GM19023 (cell line): ENCODE data around the gene FAM3B.
A peak's percentile ranks its signal among the peaks of the same experiment; 100 is the strongest.

Experiments used
- ATAC-seq: cut with Tn5 transposase; IDR thresholded peaks from one replicate; pipeline ENCODE4 v1.9.1; 2021; ENCODE audit warnings: mild to moderate bottlenecking, moderate library complexity; ENCODE audit not compliant: unreplicated experiment

FAM3B gene

GRCh38 chr21:41367945-41368734 lies 51.5 kb downstream of the FAM3B start:
- ATAC-seq = peak; percentile 63

DNA sequence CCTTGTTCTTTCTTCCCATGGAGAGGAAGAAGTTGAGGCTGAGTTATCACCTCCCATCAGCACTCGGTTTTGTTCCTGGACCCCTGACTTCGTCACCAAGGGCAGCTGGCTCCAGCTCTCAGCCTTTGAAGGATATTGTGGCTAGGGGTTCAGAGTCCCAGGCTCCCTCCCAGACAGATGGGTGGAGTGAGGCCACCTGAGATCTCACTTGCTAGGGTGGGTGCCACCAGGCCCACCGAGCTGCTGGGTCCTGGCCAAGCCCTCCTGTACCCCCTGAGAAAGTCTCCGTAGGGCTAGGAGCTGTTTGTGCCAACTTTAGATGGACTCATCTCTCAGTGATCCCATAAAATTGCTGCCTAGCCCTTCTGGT lies 52.1 kb downstream of the FAM3B start:
- no peak for ATAC-seq

DNA sequence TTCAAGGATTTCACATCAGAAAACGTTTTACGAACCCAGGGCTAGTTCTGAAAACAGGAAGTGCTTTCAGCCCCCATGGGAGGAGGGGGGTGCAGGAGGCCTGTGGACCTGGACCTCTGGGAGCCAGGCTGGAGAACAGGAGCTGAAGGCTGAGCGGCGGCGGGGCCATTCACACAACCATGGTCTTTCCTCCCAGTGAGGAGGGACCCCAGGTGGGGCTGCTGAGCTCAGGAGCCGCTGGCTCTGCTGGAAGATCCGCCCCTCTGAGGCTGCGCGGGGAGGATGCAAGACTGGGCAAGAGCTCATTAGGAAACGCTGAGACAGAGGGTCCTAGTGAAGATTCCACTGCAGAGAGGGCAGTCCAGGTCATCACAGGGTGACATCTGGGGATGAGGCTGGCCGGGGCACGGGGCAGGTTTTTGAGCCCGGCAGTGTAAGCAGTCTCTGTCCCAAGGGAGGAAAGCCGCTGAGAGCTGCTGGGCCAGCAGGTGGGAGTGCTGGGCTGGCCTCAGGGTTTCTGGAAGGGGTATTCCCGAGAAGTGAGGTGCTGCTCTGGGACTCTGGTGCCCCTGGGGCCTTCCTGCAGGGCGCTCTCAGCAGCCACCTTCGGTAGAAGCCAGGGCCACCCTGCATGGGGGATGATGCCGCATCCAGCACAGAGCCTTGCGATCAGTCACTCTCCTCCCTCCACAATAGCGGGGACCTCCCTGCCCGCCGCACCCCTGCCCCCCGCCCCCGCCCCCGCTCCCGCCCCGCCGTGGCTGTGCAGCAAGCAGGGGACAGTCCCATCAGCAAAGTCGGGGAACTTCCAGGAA lies 52.7 kb downstream of the FAM3B start:
- ATAC-seq = peak; percentile 39

GRCh38 chr21:41369920-41370839 lies 53.6 kb downstream of the FAM3B start:
- ATAC-seq = peak; percentile 5

DNA sequence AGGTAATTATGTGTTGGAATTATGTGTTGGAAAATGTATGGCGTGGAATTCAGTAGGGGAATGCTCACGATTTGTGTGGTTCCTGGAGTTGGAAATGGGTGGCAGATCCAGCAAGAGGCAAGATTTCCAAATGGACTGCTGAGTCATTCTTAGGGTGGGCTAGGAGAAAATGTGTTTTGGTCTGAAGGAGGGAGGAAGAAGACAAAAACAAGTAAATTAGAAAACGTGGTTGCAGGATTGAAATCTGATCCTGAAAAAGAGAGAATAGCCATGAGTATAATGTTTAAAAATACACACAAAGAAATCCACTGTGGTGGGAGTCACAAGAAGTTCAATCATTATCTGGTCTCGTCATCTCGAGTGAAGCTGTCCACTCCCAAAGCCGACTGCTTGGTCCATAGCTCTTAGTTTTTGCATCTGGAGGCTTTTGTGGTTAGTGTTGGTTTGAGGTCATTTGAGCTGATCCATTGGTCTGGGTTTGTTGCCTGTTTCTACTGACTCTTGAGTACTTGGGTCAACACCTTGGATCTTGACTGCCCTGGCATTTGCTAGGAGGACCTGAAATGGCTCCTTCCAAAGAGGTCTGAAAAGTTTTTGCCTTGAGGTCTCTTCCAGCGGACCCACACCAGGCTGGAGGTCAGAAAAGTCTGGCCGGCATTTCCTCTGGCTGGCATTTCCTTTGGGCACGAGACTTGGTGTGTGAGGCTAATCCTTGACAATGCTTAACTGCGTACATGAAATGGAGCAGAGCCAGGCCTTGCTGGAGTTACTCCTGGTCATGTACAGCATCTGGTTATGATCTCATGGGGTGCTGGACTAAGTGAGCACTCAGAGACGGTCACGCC lies 54.5 kb downstream of the FAM3B start:
- ATAC-seq = no peak

- no peak for ATAC-seq
Measured at GRCh38 chr21:41371685-41372030, 55.1 kb downstream of the FAM3B start.

DNA sequence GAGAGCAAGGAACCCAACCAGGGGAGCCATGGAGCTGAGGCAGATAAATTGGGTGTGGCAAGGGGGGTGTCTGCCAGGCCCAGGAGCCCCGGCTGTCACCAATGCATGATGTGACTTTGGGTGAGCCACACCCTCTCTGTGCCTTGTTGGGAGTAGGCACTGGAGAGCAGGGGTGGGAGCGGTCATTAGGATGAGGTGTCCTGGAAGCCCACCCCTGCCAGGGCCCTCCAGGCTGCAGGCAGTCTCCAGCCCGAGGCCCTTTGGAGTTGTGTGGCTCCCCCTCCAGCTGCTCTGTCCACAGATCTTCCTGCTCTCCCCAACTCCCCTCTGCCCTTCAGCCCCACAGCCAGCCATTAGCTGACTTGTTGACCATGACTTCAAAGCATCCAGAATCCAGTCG lies 56.7 kb downstream of the FAM3B start:
- ATAC-seq = no peak

DNA sequence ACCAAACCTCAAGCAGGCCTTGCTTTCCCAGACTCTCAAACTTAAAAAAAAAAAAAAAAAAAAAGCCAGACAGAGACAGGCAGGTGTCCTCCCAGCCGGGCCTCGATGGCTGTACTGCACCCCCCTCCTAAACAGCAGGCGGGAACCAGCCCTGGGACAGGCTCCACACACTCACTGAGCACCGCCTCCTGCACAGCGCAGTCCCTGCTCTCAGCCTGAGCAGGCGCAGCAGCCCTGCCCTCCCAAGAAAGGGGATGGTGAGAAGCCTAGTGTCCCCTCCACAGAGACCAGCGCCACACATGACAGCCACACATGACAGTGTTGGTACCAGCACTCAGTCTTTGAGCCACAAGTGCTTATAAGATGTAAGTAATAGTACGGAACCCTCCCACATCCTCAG lies 57.2 kb downstream of the FAM3B start:
- no peak for ATAC-seq

DNA sequence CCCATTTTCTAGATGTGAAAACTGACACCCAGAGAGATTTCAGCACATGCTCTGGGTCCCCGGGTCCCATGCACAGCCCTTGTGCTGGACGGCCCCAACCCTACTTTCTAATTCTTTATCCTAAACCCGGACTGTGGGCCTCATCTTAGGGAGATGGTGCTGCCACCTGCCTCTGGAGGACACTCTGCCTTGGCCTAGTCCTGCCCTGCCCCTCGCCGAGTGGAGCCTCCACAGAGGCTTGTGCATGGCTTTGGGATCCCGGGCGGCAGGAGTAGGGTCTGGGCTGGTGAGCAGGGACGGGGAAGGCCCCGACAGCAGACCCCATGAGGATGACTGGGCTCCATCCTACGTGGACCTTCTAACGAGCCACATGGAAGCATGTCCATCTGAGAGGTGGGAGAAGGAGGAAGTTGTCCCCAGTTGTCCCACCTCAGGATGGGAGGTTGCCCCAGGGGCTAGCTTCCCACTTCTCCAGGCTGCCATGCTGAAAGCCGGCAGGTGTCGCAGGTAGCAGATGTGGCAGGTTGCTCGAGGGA lies 57.6 kb downstream of the FAM3B start:
- ATAC-seq = no peak

DNA sequence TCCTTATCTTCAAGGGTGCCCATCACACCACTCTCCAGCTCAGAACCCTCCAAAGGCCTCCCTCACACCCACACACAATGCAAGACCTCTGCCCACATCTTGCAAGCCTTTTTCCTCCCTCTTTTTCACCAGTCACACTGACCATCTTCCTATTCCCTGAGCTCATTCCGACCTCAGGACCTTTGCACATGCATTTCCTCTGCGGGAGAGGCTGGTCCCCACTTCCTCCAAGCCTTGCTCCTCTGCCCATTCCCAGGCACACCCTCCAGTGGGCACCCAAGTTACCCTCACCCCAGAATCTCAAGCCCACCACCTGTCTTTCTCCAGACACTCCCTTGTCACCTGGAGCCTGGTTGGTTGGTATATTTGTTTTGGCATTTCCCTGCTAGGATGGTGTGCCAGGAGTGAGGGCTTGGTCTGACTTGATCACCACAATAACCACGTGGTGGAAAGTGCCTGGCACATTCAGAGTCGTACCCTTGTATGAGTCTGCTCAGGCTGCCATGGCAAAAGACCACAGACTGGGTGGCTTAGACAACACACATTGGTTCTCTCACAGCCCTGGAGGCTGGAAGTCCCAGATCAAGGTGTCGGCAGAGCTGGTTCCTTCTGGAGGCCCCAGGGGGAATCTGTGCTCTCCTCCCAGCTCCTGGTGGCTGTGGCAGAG lies 58.4 kb downstream of the FAM3B start:
- no peak for ATAC-seq

GRCh38 chr21:41375875-41376274 lies 59.3 kb downstream of the FAM3B start:
- no peak for ATAC-seq

- no peak for ATAC-seq
Measured at GRCh38 chr21:41377715-41378114, 61.1 kb downstream of the FAM3B start.

DNA sequence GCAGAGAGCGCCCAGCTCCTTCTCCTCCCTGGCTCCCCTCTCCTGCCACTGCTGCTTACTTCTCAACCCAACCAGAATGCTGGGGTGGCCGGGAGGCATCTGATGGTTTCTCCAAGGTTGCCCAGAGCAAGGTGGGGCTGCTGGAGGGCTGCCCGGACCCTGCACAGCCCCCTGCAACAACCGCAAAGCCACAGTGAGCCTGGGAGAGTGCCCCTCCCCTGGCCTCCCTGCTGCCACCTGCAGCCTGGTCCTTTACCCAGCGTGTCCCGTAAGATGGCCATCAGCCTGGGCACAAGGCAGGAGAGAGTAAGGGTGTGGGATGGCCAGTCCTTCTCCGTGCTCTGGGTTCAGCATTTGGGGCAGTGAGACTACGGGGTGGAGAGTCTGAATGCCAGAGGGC lies 62.2 kb downstream of the FAM3B start:
- no peak for ATAC-seq

- ATAC-seq = no peak
Measured at GRCh38 chr21:41379901-41380300, 63.3 kb downstream of the FAM3B start.

GRCh38 chr21:41381731-41382130 lies 65.1 kb downstream of the FAM3B start:
- no peak for ATAC-seq

GRCh38 chr21:41387042-41387819 lies 70.6 kb downstream of the FAM3B start:
- ATAC-seq = no peak

DNA sequence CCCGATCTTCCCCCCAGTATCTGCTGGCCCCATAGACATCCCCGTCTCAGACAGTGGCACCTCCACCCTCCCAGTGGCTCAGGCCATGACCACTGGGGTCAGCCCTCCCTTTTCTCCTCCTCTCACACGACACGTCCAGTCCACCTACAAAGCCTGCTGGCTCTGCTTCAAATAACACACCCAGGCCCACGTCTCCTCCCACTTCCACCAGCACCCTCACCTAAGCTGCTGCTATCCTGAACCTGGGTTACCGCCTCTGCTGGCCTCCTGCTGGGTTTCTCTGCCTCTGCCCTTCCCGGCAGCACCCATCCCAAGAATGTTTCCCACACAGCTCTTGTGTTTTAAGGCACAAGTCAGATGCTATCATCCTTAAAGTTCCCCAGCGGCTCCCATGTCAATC lies 71.2 kb downstream of the FAM3B start:
- ATAC-seq = no peak

GRCh38 chr21:41388259-41388658 lies 71.7 kb downstream of the FAM3B start:
- no peak for ATAC-seq
